Heart right ventricle (tissue), 16 donors: Measurements from ENCODE around the gene TULP1. TPM values are rescaled to one million over a fixed set of nuclear protein-coding genes. Genes with fewer than 3 reads are reported as not detected.

Experiments used
- ATAC-seq, 8 donors: fragments of 200-7000 bp; cut with Tn5 transposase; one replicate each; pipeline ENCODE4 v1.9.1; 2020; ENCODE audit warnings: mild to moderate bottlenecking in 8 of 8, moderate library complexity in 8 of 8, moderate number of reproducible peaks in 1 of 8
- DNase-seq, 2 donors: peaks; one replicate each; pipeline ENCODE4 v3.0.0-alpha.2; 2020
- H3K27ac ChIP-seq, 10 donors: fragments of 200-600 bp; sonication (generic) in 2 of 10; one replicate each; pipeline versions ENCODE4 v1.5.0 to v1.8.0; 2020 to 2022; ENCODE audit warnings: mild to moderate bottlenecking in 3 of 10
- H3K27me3 ChIP-seq, 7 donors: fragments of 200-600 bp; one replicate each; pipeline ENCODE4 v1.8.0; 2021 to 2022; ENCODE audit warnings: mild to moderate bottlenecking in 2 of 7
- H3K36me3 ChIP-seq, 9 donors: fragments of 200-600 bp; sonication (generic) in 1 of 9; one replicate each; pipeline versions ENCODE4 v1.5.0 to v1.8.0; 2020 to 2022; ENCODE audit warnings: mild to moderate bottlenecking in 2 of 9
- H3K4me1 ChIP-seq, 9 donors: fragments of 200-600 bp; sonication (generic) in 1 of 9; one replicate each; pipeline versions ENCODE4 v1.5.0 to v1.8.0; 2020 to 2022; ENCODE audit warnings: mild to moderate bottlenecking in 4 of 9
- H3K4me3 ChIP-seq, 10 donors: fragments of 200-600 bp; sonication (generic) in 2 of 10; one replicate each; pipeline versions ENCODE4 v1.5.0 to v1.8.0; 2020 to 2022; ENCODE audit warnings: mild to moderate bottlenecking in 7 of 10, moderate library complexity in 2 of 10
- H3K9me3 ChIP-seq, 11 donors: fragments of 200-600 bp in 10 of 11; sonication (generic) in 2 of 11; one replicate each; pipeline versions ENCODE4 v1.5.0 to v1.8.0; 2013 to 2022; ENCODE audit warnings: mild to moderate bottlenecking in 2 of 11, control low read depth in 1 of 11, moderate library complexity in 1 of 11
- CTCF ChIP-seq, 9 donors: fragments of 200-600 bp; sonication (generic) in 2 of 9; IDR thresholded peaks; one replicate each; pipeline versions ENCODE4 v1.5.0 to v1.8.0; 2021 to 2022; ENCODE audit warnings: antibody characterized with exemption in 9 of 9, mild to moderate bottlenecking in 5 of 9, moderate library complexity in 1 of 9
- WGBS, 2 donors: extraction: QIAGEN DNeasy Blood & Tissue Kit; methylation state at CpG; one replicate each; pipeline ENCODE4 v1.1.7; 2013; ENCODE audit warnings: inconsistent platforms in 1 of 2; 5-methylcytosine and 5-hydroxymethylcytosine counted together
- intact Hi-C, 10 donors: fragments of 100-400 bp; cut with DNase I; formaldehyde crosslinking; loops; one replicate each; pipeline versions ENCODE4 v1.11.1 to v1.14.2; 2022
- polyA plus RNA-seq, 2 donors: library from polyadenylated mRNA; stranded (reverse); fragments of 200-250 nt; gene quantifications; one replicate each; pipeline ENCODE4 v1.2.3, GENCODE V29; 2013
- total RNA-seq, 10 donors: library from RNA; stranded (reverse); fragmentation: NEBNext Ultra II Directional in 3 of 10; extraction: Animal tissue kit (Norgen Biotek cat#: 25700) in 3 of 10; gene quantifications; one replicate each; pipeline versions ENCODE4 v1.2.1 to v1.2.4, GENCODE V29; 2021 to 2023
- donor health status: Arrhythmogenic right ventricular cardiomyopathy.
- donor health status: ischemic (EF 13 %, LVEDD 7.1; RV severe dilation, severe dysfunction).
- donor health status: healthy with polysubstance abuse.
- donor health status: DM: no; HTN: yes; CAD: no.
- donor health status: DM: no; HTN: no; CAD: no.
- donor health status: ischemic (EF 25% LVEDD 6.9; RV normal size, moderate dysfunction).
- donor health status: ischemic (EF 25% LVEDD 5.7; RV mildly dilated, moderate dysfunction).
- donor health status: healthy.
- donor health status: DM: yes; HTN: yes; CAD: no.
- donor health status: Ischemic cardiomyopathy.
- donor health status: ischemic (EF 35%, LVEDD 5.7; RV mildly dilated, moderate dysfunction).
- donor health status: nonischemic (EF 11% LVEDD 7.7; RV severe dilation, severe dysfunction).
- donor health status: DM: yes; HTN: yes; CAD: no.
- donor health status: PGD.
- donor health status: ischemic (EF 29% LVEDD 5.4; RV normal size, mild dysfunction).
- donor health status: nonischemic (EF 23%, LVEDD 6.1; RV moderate dilation, normal function).

Gene TULP1
- total and polyA plus RNA-seq, 12 donors = 0.03 to 0.15 TPM; not detected in 10

GRCh38 chr6:35489995-35490791 is 22.5 kb downstream of the TULP1 start:
- Histone ChIP-seq H3K27ac (peak overlapping the region; percentile 21 to 97 (median 89)), H3K4me1 (peaks cover 32 to 99% (median 85%) of the 10 kb centered on the region in 9 donors), H3K4me3 (peak overlapping the region in 9 of 10 donors; percentile 16 to 48 (median 35)), H3K36me3 (peaks cover 0 to 6% (median 0%) of the 10 kb centered on the region in 9 donors), H3K9me3 (no peaks in the 10 kb centered on the region), H3K27me3 (peaks cover 0 to 46% (median 0%) of the 10 kb centered on the region in 7 donors)
- intact Hi-C loops = no loop called here
- ATAC-seq (peak; percentile 64 to 85 (median 80)), DNase-seq (peak; percentile 85 to 90)
- 6 to 15% methylated on average over 27 to 28 of the region's 28 CpGs for WGBS, 2 donors
- TF ChIP-seq CTCF (IDR thresholded peaks at IDR 0.05) = no peak

- Histone ChIP-seq H3K36me3 (peaks cover 0 to 8% (median 0%) of the 10 kb centered on the region in 9 donors), H3K9me3 (no peaks in the 10 kb centered on the region), H3K27me3 (peaks cover 0 to 37% (median 0%) of the 10 kb centered on the region in 7 donors), H3K4me1 (peaks cover 28 to 95% (median 77%) of the 10 kb centered on the region in 9 donors), H3K27ac (peak overlapping the region in 8 of 10 donors; percentile 49 to 97 (median 90)), H3K4me3 (no peak overlapping the region)
- intact Hi-C loops = no loop called here
- TF ChIP-seq CTCF (IDR thresholded peaks at IDR 0.05) = no peak
- DNase-seq (no peak), ATAC-seq (no peak)
- WGBS, 2 donors = 79 to 94% methylated on average over 1 of the region's 1 CpG
Observed at GRCh38 chr6:35489066-35489465, 23.6 kb downstream of the TULP1 start.

GRCh38 chr6:35488517-35488862 is 24.2 kb downstream of the TULP1 start:
- ATAC-seq (no peak), DNase-seq (no peak)
- H3K4me1 ChIP-seq = peaks cover 27 to 89% (median 72%) of the 10 kb centered on the region in 9 donors
- TF ChIP-seq CTCF (IDR thresholded peaks at IDR 0.05) = no peak
- peaks cover 0 to 14% (median 0%) of the 10 kb centered on the region in 9 donors for H3K36me3 ChIP-seq
- no peak overlapping the region for H3K4me3 ChIP-seq
- H3K27me3 ChIP-seq = peaks cover 0 to 35% (median 0%) of the 10 kb centered on the region in 7 donors
- intact Hi-C loops = no loop called here
- peak overlapping the region in 8 of 10 donors; percentile 36 to 97 (median 78) for H3K27ac ChIP-seq
- 71 to 80% methylated on average over 9 of the region's 9 CpGs for WGBS, 2 donors
- H3K9me3 ChIP-seq = no peaks in the 10 kb centered on the region

GRCh38 chr6:35487658-35488516 is 24.8 kb downstream of the TULP1 start:
- Histone ChIP-seq H3K27me3 (peaks cover 0 to 31% (median 0%) of the 10 kb centered on the region in 7 donors), H3K9me3 (no peaks in the 10 kb centered on the region), H3K4me3 (no peak overlapping the region), H3K27ac (peak overlapping the region in 8 of 10 donors; percentile 36 to 97 (median 78)), H3K36me3 (peaks cover 0 to 18% (median 0%) of the 10 kb centered on the region in 9 donors), H3K4me1 (peaks cover 27 to 83% (median 66%) of the 10 kb centered on the region in 9 donors)
- intact Hi-C loops = no loop called here
- DNase-seq (no peak), ATAC-seq (no peak)
- WGBS, 2 donors = 47 to 55% methylated on average over 9 of the region's 9 CpGs
- TF ChIP-seq CTCF (IDR thresholded peaks at IDR 0.05) = no peak
